Measurements from ENCODE around the gene FAM13A. TPM values are rescaled to one million over a fixed set of nuclear protein-coding genes. Genes with fewer than 3 reads are reported as not detected.

FAM13A gene
- total and polyA plus RNA-seq, 2 experiments from 2014 or later = 23.3 to 43.8 TPM

DNA sequence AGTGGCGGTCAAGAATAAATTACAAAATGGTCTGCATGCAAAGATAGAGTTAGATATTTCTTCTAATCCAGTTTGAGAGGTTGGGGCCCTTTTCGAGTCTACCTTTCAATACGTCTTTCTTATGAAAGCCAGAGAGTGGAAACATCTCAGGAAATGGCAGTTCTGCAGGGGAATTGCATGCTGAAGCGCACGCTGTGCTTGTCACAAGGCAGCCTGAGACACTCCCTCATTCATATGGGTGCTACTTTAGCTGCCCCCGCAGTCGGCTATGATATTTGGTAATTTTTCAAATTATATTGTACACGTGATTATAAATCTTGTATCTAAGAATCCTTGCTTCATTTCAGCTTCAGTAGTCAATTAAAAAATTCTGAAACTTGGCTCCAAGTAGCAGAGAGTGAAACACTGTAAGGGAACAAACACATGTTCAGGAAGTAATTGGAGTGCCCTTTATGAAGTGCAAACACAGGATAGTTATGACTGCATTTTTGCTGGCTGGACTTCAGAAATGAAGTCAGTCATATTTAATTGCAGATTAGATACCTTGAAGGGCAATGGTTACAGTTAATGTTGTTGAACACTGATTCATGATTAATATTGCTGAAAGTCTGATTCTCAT is 213.8 kb downstream of the FAM13A start:
- no peak overlapping the region for H3K4me3 ChIP-seq
- no peaks in the 10 kb centered on the region for H3K36me3 ChIP-seq
- H3K4me1 ChIP-seq (ENCODE audit: low read depth) = no peaks in the 10 kb centered on the region
- no peaks in the 10 kb centered on the region for H3K27me3 ChIP-seq
- H3K9me3 ChIP-seq (ENCODE audit: low read depth) = no peaks in the 10 kb centered on the region
- TF ChIP-seq, protein P1, sequence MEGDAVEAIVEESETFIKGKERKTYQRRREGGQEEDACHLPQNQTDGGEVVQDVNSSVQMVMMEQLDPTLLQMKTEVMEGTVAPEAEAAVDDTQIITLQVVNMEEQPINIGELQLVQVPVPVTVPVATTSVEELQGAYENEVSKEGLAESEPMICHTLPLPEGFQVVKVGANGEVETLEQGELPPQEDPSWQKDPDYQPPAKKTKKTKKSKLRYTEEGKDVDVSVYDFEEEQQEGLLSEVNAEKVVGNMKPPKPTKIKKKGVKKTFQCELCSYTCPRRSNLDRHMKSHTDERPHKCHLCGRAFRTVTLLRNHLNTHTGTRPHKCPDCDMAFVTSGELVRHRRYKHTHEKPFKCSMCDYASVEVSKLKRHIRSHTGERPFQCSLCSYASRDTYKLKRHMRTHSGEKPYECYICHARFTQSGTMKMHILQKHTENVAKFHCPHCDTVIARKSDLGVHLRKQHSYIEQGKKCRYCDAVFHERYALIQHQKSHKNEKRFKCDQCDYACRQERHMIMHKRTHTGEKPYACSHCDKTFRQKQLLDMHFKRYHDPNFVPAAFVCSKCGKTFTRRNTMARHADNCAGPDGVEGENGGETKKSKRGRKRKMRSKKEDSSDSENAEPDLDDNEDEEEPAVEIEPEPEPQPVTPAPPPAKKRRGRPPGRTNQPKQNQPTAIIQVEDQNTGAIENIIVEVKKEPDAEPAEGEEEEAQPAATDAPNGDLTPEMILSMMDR (IDR thresholded peaks at IDR 0.05; ENCODE audit: low read depth, low read length) = no peak
- DNase-seq (ENCODE audit: low read depth in 1 of 2, low spot score in 1 of 2) = no peak
- H3K27ac ChIP-seq = no peak overlapping the region

DNA sequence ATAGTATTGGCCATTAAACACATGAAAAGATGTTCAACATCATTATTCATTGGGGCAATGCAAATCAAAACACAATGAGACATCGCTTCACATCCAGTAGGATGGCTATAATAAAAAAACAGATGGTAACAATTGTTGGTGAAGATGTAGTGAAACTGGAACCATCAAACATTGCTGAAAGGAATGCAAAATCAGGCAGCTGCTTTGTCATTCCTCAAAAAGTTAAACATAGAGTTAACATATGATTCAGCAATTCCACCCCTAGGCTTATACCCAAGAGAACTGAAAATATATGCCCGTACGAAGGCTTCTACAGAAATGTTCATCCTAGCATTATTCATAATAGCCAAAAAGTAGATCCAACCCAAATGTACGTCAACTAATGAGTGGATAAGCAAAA is 215.3 kb downstream of the FAM13A start:
- TF ChIP-seq, protein P1 (IDR thresholded peaks at IDR 0.05; ENCODE audit: low read depth, low read length) = no peak
- H3K36me3 ChIP-seq = no peaks in the 10 kb centered on the region
- no peaks in the 10 kb centered on the region for H3K9me3 ChIP-seq (ENCODE audit: low read depth)
- H3K4me1 ChIP-seq (ENCODE audit: low read depth) = no peaks in the 10 kb centered on the region
- H3K4me3 ChIP-seq = no peak overlapping the region
- no peak for DNase-seq (ENCODE audit: low read depth in 1 of 2, low spot score in 1 of 2)
- no peak overlapping the region for H3K27ac ChIP-seq
- no peaks in the 10 kb centered on the region for H3K27me3 ChIP-seq

- no peak overlapping the region for H3K27ac ChIP-seq
- no peaks in the 10 kb centered on the region for H3K36me3 ChIP-seq
- no peaks in the 10 kb centered on the region for H3K9me3 ChIP-seq (ENCODE audit: low read depth)
- no peak for DNase-seq (ENCODE audit: low read depth in 1 of 2, low spot score in 1 of 2)
- TF ChIP-seq, protein P1 (IDR thresholded peaks at IDR 0.05; ENCODE audit: low read depth, low read length) = no peak
- H3K4me3 ChIP-seq = no peak overlapping the region
- H3K27me3 ChIP-seq = no peaks in the 10 kb centered on the region
- no peaks in the 10 kb centered on the region for H3K4me1 ChIP-seq (ENCODE audit: low read depth)
These were observed 220.8 kb downstream of the FAM13A start for GRCh38 chr4:88836216-88836615.

DNA sequence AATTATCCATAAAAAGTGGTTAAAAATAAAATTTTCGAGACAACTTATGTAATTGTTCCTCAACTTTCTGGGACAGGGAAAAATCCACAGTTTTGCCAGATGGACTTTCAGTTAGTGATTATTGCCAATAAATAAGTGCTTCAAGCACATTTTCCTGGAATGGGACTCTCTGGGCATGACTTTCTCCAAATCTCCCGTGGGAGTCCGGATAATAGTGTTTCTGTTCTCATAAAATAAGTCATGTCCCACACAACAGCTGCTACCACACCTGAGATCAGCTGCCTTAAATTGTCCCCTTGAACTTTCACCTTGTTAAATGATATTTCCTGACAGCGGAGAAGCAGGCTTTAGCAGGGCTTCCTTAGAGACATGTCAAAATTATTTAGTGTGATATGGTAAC is 226.0 kb downstream of the FAM13A start:
- TF ChIP-seq, protein P1 (IDR thresholded peaks at IDR 0.05; ENCODE audit: low read depth, low read length) = no peak
- Histone ChIP-seq H3K4me3 (no peak overlapping the region), H3K27me3 (no peaks in the 10 kb centered on the region), H3K27ac (no peak overlapping the region), H3K4me1 (ENCODE audit: low read depth) (no peaks in the 10 kb centered on the region), H3K36me3 (no peaks in the 10 kb centered on the region), H3K9me3 (ENCODE audit: low read depth) (no peaks in the 10 kb centered on the region)
- DNase-seq (ENCODE audit: low read depth in 1 of 2, low spot score in 1 of 2) = no peak

DNA sequence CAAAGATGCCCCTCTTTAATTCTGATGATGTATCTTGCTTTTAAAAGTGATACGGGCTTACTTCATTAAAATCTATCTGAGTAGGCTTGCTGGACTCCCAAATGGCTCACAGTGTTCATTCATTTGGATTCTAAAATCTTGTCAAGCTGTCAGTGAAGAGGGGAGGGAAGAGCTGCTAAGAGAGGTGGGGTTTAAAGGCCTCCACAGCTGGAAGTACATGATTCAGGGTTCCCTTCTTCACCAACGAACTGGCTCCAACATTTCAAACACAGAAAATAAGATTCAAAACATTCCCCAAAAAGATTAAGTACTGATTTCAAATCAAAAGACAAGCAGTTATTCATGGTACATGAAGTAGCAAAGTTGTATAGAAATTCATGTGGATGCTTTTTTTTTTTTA is 226.4 kb downstream of the FAM13A start:
- no peaks in the 10 kb centered on the region for H3K36me3 ChIP-seq
- TF ChIP-seq, protein P1 (IDR thresholded peaks at IDR 0.05; ENCODE audit: low read depth, low read length) = no peak
- no peak for DNase-seq (ENCODE audit: low read depth in 1 of 2, low spot score in 1 of 2)
- H3K9me3 ChIP-seq (ENCODE audit: low read depth) = no peaks in the 10 kb centered on the region
- H3K27ac ChIP-seq = no peak overlapping the region
- H3K4me3 ChIP-seq = no peak overlapping the region
- H3K4me1 ChIP-seq (ENCODE audit: low read depth) = no peaks in the 10 kb centered on the region
- H3K27me3 ChIP-seq = no peaks in the 10 kb centered on the region

Data from cardiac muscle cell (in vitro differentiated cells and primary cell).